ENCODE results near the gene IFIT3. TPM values are rescaled to one million over a fixed set of nuclear protein-coding genes. Genes with fewer than 3 reads are reported as not detected.

The IFIT3 gene
- total RNA-seq, 1 donor from 2014 or later, result not detected

DNA sequence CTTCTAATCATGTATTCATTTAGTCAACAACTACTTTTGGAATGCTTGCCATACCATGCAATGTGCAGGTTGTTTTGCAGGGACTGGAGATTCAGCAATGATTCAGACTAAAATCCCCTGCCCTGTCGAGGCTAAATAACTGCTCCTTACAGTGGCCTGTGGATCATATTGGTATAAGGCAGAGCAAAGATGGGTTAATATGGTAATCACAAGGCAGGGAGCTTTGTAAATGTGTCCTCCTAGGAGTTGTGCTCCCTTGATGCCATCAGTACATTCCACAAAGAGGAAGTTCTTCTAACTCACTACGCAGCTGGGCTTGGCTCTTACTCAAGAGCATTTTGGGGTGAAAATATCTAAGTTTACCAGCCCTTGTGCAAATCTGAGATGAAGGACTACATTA is 26.6 kb upstream of the IFIT3 start:
- no peak overlapping the region for H3K27ac Mint-ChIP-seq
- H3K9me3 Mint-ChIP-seq (ENCODE audit: low read depth), result peaks cover 4% of the 10 kb centered on the region
- TF ChIP-seq, protein P1, sequence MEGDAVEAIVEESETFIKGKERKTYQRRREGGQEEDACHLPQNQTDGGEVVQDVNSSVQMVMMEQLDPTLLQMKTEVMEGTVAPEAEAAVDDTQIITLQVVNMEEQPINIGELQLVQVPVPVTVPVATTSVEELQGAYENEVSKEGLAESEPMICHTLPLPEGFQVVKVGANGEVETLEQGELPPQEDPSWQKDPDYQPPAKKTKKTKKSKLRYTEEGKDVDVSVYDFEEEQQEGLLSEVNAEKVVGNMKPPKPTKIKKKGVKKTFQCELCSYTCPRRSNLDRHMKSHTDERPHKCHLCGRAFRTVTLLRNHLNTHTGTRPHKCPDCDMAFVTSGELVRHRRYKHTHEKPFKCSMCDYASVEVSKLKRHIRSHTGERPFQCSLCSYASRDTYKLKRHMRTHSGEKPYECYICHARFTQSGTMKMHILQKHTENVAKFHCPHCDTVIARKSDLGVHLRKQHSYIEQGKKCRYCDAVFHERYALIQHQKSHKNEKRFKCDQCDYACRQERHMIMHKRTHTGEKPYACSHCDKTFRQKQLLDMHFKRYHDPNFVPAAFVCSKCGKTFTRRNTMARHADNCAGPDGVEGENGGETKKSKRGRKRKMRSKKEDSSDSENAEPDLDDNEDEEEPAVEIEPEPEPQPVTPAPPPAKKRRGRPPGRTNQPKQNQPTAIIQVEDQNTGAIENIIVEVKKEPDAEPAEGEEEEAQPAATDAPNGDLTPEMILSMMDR (IDR thresholded peaks at IDR 0.05; ENCODE audit: unreplicated experiment), result no peak
- H3K36me3 Mint-ChIP-seq (ENCODE audit: insufficient read depth), result no peaks in the 10 kb centered on the region
- DNase-seq (ENCODE audit: low spot score, unreplicated experiment), result no peak
- no peak overlapping the region for H3K4me3 Mint-ChIP-seq (ENCODE audit: low read depth)
- peaks cover 2% of the 10 kb centered on the region for H3K4me1 Mint-ChIP-seq (ENCODE audit: low read depth)
- peaks cover 11% of the 10 kb centered on the region for H3K27me3 Mint-ChIP-seq

DNA sequence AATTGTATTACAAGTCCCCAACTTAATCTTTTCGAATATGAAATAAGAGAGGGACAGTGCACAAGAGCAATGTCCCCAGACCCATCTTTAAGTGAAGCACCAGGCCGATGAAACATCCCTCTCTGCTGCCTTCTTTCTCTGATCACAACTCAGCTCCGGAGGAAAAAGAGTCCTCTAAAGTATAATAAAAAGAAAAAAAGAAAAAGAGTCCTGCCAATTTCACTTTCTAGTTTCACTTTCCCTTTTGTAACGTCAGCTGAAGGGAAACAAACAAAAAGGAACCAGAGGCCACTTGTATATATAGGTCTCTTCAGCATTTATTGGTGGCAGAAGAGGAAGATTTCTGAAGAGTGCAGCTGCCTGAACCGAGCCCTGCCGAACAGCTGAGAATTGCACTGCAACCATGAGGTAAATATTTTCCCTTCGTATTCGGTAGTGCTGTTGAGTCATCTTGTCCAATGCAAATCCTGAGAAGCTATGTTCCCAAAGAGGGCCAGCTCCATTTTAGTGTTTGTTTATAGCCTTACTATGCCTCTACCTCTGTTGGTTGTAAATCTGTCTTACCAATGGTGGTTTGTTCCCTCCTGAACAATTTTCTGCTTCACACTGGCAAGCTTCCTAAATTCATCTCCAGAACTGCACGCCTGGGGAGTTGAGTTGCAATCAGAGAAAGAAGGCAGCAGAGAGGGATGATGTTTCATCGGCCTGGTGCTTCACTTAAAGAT is 25.9 kb upstream of the IFIT3 start, which contains the start of gene IFIT2:
Gene IFIT2, plus strand, starts transcription at position 326 of the 725 bp plus-strand sequence. Its CDS starts 78 bp downstream, at position 404.
- TF ChIP-seq, protein P1 (IDR thresholded peaks at IDR 0.05; ENCODE audit: unreplicated experiment), result no peak
- H3K4me3 Mint-ChIP-seq (ENCODE audit: low read depth), result no peak within 1 kb of the TSS
- no peaks in the 10 kb centered on the region for H3K36me3 Mint-ChIP-seq (ENCODE audit: insufficient read depth)
- H3K9me3 Mint-ChIP-seq (ENCODE audit: low read depth), result peaks cover 4% of the 10 kb centered on the region
- H3K27ac Mint-ChIP-seq, result peak within 1 kb of the TSS; percentile 2
- H3K27me3 Mint-ChIP-seq, result peaks cover 12% of the 10 kb centered on the region
- no peak for DNase-seq (ENCODE audit: low spot score, unreplicated experiment)
- peaks cover 2% of the 10 kb centered on the region for H3K4me1 Mint-ChIP-seq (ENCODE audit: low read depth)

DNA sequence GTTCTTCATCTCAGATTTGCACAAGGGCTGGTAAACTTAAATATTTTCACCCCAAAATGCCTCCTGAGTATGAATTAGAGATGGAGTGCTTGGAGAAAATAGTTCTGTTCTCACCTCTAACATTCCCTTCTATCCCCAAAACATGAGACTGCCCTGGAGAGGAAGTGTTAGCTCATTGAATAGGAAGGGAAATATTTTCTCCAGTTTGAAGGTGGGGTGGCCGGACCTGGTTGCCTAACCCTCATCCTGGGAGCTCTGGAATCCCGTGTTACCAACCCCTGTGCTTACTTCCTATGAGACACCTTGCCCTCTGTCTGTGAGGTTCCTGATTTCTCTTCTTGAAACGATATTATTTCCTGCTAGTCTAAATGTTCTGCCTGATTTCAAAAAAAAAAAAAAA is 25.2 kb upstream of the IFIT3 start:
- Mint-ChIP-seq H3K36me3 (ENCODE audit: insufficient read depth) (no peaks in the 10 kb centered on the region), H3K9me3 (ENCODE audit: low read depth) (peaks cover 4% of the 10 kb centered on the region), H3K4me1 (ENCODE audit: low read depth) (peaks cover 2% of the 10 kb centered on the region), H3K27me3 (peaks cover 12% of the 10 kb centered on the region), H3K27ac (no peak overlapping the region), H3K4me3 (ENCODE audit: low read depth) (no peak overlapping the region)
- TF ChIP-seq, protein P1 (IDR thresholded peaks at IDR 0.05; ENCODE audit: unreplicated experiment), result no peak
- no peak for DNase-seq (ENCODE audit: low spot score, unreplicated experiment)

DNA sequence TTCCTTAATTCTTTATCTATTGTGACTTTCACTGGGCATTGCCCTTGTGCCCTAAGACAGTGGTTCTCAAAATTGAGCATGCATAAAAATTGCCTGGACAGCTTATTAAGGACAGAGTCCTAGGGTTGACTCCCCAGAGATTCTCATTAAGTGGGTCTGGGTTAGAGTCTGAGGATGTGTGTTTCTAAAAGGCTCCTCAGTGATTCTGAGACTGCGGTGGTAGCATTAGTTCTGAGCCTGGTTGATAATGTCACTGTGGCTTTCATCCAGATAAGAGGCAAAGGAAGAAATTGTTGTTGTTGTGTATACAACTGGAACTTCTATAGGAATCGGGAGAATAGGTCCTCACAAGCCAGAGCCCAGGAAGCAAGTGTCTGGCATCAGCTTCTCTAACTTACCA is 24.6 kb upstream of the IFIT3 start:
- Mint-ChIP-seq H3K9me3 (ENCODE audit: low read depth) (peaks cover 4% of the 10 kb centered on the region), H3K27me3 (peaks cover 12% of the 10 kb centered on the region), H3K4me1 (ENCODE audit: low read depth) (peaks cover 2% of the 10 kb centered on the region), H3K27ac (no peak overlapping the region), H3K4me3 (ENCODE audit: low read depth) (no peak overlapping the region), H3K36me3 (ENCODE audit: insufficient read depth) (no peaks in the 10 kb centered on the region)
- TF ChIP-seq, protein P1 (IDR thresholded peaks at IDR 0.05; ENCODE audit: unreplicated experiment), result no peak
- no peak for DNase-seq (ENCODE audit: low spot score, unreplicated experiment)

DNA sequence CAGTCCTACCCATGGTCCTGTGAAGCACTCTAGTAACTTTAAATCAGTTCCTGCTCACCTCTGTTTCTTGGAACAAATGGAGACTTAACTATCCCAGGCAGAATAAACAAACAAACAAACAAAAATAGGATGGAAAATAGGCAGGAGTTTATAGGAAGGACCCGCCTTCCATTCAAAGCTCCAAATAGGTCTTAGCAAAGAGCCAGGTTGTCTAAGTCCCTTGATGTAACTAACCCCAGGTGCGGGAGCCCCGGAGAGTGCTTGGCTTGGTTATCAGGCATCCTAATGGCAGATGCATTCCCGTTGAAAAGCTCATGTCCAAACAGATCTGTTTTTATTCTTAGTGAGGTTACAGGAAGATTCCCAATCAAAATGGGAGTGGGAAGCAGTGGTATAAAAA is 23.8 kb upstream of the IFIT3 start:
- Mint-ChIP-seq H3K36me3 (ENCODE audit: insufficient read depth) (no peaks in the 10 kb centered on the region), H3K9me3 (ENCODE audit: low read depth) (peaks cover 4% of the 10 kb centered on the region), H3K27ac (no peak overlapping the region), H3K4me1 (ENCODE audit: low read depth) (peaks cover 2% of the 10 kb centered on the region), H3K4me3 (ENCODE audit: low read depth) (no peak overlapping the region), H3K27me3 (peaks cover 12% of the 10 kb centered on the region)
- TF ChIP-seq, protein P1 (IDR thresholded peaks at IDR 0.05; ENCODE audit: unreplicated experiment), result no peak
- DNase-seq (ENCODE audit: low spot score, unreplicated experiment), result no peak
